ENCODE measurements around the gene NFKBIA.

Gene NFKBIA

GRCh38 chr14:35394326-35395013 is 10.1 kb downstream of the NFKBIA start:
- H3K4me3 ChIP-seq (ENCODE audit: low read length): no peak overlapping the region
- no peak overlapping the region for H3K27ac ChIP-seq (ENCODE audit: low read depth, low read length)
- no peaks in the 10 kb centered on the region for H3K4me1 ChIP-seq (ENCODE audit: control insufficient read depth, insufficient read depth, low read length)
- H3K36me3 ChIP-seq (ENCODE audit: control insufficient read depth, insufficient read depth, low read length): no peaks in the 10 kb centered on the region
- no peaks in the 10 kb centered on the region for H3K27me3 ChIP-seq (ENCODE audit: control insufficient read depth, insufficient read depth, low read length)
- H3K9ac ChIP-seq (ENCODE audit: low read length): no peak overlapping the region

DNA sequence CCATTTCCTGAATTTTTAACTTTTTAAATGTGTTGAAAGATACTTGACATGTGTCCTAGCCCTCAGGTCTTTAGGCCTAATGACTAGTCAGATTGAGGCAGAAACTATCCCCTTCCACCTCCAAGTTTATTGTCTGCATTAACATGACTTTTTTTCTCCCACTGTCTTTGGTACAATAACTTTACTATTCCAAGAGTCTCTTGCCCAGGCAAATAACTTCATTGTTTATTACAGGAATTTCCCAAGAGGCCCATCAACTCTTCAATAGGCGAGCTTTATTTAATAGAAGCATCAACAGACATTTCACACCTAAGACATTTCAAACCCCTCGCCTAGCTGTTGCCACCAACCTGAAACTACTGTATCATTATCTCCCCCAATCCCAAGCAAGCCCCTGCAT is 10.7 kb downstream of the NFKBIA start:
- Histone ChIP-seq H3K9ac (ENCODE audit: low read length) (no peak overlapping the region), H3K27ac (ENCODE audit: low read depth, low read length) (no peak overlapping the region), H3K4me1 (ENCODE audit: control insufficient read depth, insufficient read depth, low read length) (no peaks in the 10 kb centered on the region), H3K4me3 (ENCODE audit: low read length) (no peak overlapping the region), H3K27me3 (ENCODE audit: control insufficient read depth, insufficient read depth, low read length) (no peaks in the 10 kb centered on the region), H3K36me3 (ENCODE audit: control insufficient read depth, insufficient read depth, low read length) (no peaks in the 10 kb centered on the region)

DNA sequence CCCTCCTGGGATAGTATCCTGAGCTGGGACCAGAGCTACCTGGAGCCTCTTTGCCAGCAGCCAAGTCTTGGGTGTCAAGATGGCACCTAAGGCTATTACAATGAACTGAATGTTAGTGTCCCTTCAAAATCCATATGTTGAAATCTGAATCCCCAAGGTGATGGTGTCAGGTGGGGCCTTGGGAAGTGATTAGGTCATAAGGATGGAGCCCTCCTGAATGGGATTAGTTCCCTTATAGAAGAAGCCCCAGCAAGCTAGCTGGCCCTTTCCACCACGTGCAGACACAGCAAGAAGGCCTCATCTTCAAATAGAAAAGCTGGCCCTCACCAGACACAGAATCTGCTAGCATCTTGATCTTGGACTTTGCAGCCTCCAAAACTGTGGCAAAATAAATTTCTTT is 12.4 kb downstream of the NFKBIA start:
- Histone ChIP-seq H3K4me3 (ENCODE audit: low read length) (no peak overlapping the region), H3K27ac (ENCODE audit: low read depth, low read length) (no peak overlapping the region), H3K9ac (ENCODE audit: low read length) (no peak overlapping the region), H3K4me1 (ENCODE audit: control insufficient read depth, insufficient read depth, low read length) (no peaks in the 10 kb centered on the region), H3K27me3 (ENCODE audit: control insufficient read depth, insufficient read depth, low read length) (no peaks in the 10 kb centered on the region), H3K36me3 (ENCODE audit: control insufficient read depth, insufficient read depth, low read length) (no peaks in the 10 kb centered on the region)

GRCh38 chr14:35391388-35391710 is 13.2 kb downstream of the NFKBIA start:
- no peak overlapping the region for H3K4me3 ChIP-seq (ENCODE audit: low read length)
- no peak overlapping the region for H3K9ac ChIP-seq (ENCODE audit: low read length)
- no peaks in the 10 kb centered on the region for H3K27me3 ChIP-seq (ENCODE audit: control insufficient read depth, insufficient read depth, low read length)
- peaks cover 5% of the 10 kb centered on the region for H3K4me1 ChIP-seq (ENCODE audit: control insufficient read depth, insufficient read depth, low read length)
- H3K36me3 ChIP-seq (ENCODE audit: control insufficient read depth, insufficient read depth, low read length): no peaks in the 10 kb centered on the region
- H3K27ac ChIP-seq (ENCODE audit: low read depth, low read length): no peak overlapping the region

DNA sequence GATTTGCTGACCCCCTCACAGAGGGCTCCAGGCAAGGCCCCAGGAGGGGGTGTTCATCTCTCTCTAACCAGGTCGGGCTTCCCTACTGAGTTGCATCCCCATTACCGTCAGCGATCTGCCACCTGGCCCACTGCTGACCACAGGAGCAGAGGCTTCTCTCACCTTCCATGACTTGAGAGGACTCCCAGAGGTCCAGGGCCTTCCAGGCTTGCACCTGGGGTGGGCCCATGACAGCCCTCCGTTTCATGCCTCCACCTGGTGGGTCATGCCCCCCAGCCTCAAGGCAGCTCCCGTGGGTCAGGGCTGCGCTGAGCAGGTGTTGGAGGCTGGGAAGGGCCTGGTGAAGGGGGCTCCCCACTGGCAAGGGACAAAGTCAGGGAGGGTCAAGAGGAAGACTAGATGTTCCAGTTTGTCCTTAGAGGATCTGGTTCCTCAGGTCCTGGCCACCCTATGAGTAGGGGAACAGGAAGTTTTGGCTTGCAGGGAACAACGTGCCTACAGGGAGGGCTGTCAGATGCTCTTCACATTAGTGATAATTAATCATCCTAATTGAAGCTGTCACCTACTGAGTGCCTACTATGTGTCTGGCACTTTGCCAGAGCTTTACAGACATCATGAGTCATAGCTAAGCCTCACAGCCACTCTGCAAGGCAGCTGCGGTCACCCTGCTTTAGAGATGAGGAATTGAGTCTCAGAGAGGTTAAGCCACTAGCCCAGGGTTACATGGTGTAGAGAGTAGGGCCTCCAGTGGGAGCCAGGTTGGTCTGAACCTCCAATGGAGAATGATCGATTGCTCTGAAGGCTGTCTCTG is 13.8 kb downstream of the NFKBIA start:
- Histone ChIP-seq H3K27ac (ENCODE audit: low read depth, low read length) (no peak overlapping the region), H3K4me3 (ENCODE audit: low read length) (no peak overlapping the region), H3K36me3 (ENCODE audit: control insufficient read depth, insufficient read depth, low read length) (no peaks in the 10 kb centered on the region), H3K4me1 (ENCODE audit: control insufficient read depth, insufficient read depth, low read length) (peaks cover 10% of the 10 kb centered on the region), H3K9ac (ENCODE audit: low read length) (no peak overlapping the region), H3K27me3 (ENCODE audit: control insufficient read depth, insufficient read depth, low read length) (no peaks in the 10 kb centered on the region)

- Histone ChIP-seq H3K4me1 (ENCODE audit: control insufficient read depth, insufficient read depth, low read length) (peaks cover 20% of the 10 kb centered on the region), H3K4me3 (ENCODE audit: low read length) (no peak overlapping the region), H3K27me3 (ENCODE audit: control insufficient read depth, insufficient read depth, low read length) (no peaks in the 10 kb centered on the region), H3K9ac (ENCODE audit: low read length) (no peak overlapping the region), H3K27ac (ENCODE audit: low read depth, low read length) (no peak overlapping the region), H3K36me3 (ENCODE audit: control insufficient read depth, insufficient read depth, low read length) (no peaks in the 10 kb centered on the region)
Measured at GRCh38 chr14:35389315-35389667, 15.3 kb downstream of the NFKBIA start.

DNA sequence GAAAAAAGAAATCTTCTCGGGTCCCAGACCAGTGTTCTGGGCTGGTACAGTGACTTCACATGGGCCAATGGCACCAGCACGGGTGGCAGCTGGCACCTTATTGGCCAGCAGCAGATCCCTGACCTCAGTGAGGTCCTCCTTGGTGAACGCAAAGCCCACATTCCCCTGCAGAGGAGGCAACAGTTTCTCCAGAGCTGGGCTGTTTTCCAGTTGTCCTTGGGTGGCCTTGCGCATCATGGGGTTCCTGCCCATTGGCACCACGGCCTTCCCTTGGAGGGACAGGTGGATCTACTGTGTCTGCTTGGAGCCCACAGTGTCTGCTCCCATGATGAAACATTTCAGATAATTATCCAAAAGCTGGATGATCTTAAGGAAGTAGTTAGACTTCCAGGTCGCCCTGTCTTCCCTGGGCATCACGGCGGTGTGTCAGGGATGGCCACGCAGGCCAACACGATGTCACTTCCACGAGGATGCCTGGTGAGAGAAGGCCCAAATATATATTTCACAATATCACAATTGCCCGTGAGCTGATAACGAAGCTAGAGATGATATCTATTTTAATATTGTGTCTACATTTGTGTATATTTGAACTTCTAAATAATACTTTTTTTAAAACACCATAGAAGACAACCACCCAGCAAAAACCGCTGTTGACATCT is 15.8 kb downstream of the NFKBIA start:
- no peak overlapping the region for H3K4me3 ChIP-seq (ENCODE audit: low read length)
- no peak overlapping the region for H3K27ac ChIP-seq (ENCODE audit: low read depth, low read length)
- H3K4me1 ChIP-seq (ENCODE audit: control insufficient read depth, insufficient read depth, low read length): peaks cover 25% of the 10 kb centered on the region

DNA sequence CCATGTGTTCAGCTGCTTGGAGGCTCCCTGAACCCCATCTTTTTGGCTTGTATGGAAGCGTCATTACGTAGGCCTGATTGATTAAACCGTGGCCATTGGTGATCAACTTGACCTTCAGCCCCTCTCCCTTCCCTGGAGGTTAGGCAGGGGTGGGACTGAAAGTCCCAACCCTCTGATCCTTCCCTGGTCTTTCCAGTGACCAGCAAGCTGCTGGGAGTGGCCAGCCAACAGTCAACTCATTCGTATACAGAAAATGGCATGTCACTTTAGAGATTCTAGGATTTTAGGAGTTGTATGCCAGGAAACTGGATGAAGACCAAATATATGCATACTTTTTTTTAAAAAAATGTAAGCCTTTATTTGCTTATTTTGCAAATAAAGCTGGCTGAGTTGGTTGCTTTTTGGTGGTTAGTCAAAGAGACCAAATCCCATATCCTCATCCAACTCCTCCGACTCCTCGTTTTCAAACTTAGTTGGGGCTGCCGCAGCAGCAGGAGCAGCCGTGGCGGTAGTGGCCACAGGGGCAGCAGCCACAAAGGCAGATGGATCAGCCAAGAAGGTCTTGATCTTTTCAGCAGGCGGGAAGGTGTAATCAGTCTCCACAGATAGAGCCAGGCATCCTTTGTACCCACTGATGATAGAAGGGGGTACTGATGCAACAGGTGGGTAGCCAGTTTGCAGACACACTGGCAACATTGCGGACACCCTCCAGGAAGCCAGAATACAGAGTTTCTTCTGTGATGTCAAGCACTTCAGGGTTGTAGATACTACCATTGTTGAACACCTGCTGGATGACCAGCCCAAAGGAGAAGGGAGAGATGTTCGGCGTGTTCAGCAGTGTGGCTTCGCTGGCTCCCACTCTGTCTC is 16.6 kb downstream of the NFKBIA start:
- Histone ChIP-seq H3K9ac (ENCODE audit: low read length) (no peak overlapping the region), H3K36me3 (ENCODE audit: control insufficient read depth, insufficient read depth, low read length) (no peaks in the 10 kb centered on the region), H3K27ac (ENCODE audit: low read depth, low read length) (peak overlapping the region; percentile 94), H3K27me3 (ENCODE audit: control insufficient read depth, insufficient read depth, low read length) (no peaks in the 10 kb centered on the region), H3K4me1 (ENCODE audit: control insufficient read depth, insufficient read depth, low read length) (peaks cover 29% of the 10 kb centered on the region), H3K4me3 (ENCODE audit: low read length) (no peak overlapping the region)

More for the DNA sequence above, 15.8 kb downstream of the NFKBIA start:
- H3K36me3 ChIP-seq (ENCODE audit: control insufficient read depth, insufficient read depth, low read length): no peaks in the 10 kb centered on the region
- no peaks in the 10 kb centered on the region for H3K27me3 ChIP-seq (ENCODE audit: control insufficient read depth, insufficient read depth, low read length)
- H3K9ac ChIP-seq (ENCODE audit: low read length): no peak overlapping the region

- Histone ChIP-seq H3K9ac (ENCODE audit: low read length) (no peak overlapping the region), H3K4me3 (ENCODE audit: low read length) (no peak overlapping the region), H3K27ac (ENCODE audit: low read depth, low read length) (peak overlapping the region; percentile 94), H3K36me3 (ENCODE audit: control insufficient read depth, insufficient read depth, low read length) (no peaks in the 10 kb centered on the region), H3K27me3 (ENCODE audit: control insufficient read depth, insufficient read depth, low read length) (no peaks in the 10 kb centered on the region), H3K4me1 (ENCODE audit: control insufficient read depth, insufficient read depth, low read length) (peaks cover 29% of the 10 kb centered on the region)
Measured at GRCh38 chr14:35387219-35387618, 17.3 kb downstream of the NFKBIA start.

GRCh38 chr14:35386673-35387125 is 17.9 kb downstream of the NFKBIA start:
- Histone ChIP-seq H3K4me1 (ENCODE audit: control insufficient read depth, insufficient read depth, low read length) (peaks cover 29% of the 10 kb centered on the region), H3K4me3 (ENCODE audit: low read length) (no peak overlapping the region), H3K27me3 (ENCODE audit: control insufficient read depth, insufficient read depth, low read length) (no peaks in the 10 kb centered on the region), H3K9ac (ENCODE audit: low read length) (no peak overlapping the region), H3K27ac (ENCODE audit: low read depth, low read length) (peak overlapping the region; percentile 94), H3K36me3 (ENCODE audit: control insufficient read depth, insufficient read depth, low read length) (no peaks in the 10 kb centered on the region)

GRCh38 chr14:35385042-35385839 is 19.3 kb downstream of the NFKBIA start:
- H3K27me3 ChIP-seq (ENCODE audit: control insufficient read depth, insufficient read depth, low read length): no peaks in the 10 kb centered on the region
- peak overlapping the region; percentile 94 for H3K27ac ChIP-seq (ENCODE audit: low read depth, low read length)
- H3K9ac ChIP-seq (ENCODE audit: low read length): no peak overlapping the region
- H3K36me3 ChIP-seq (ENCODE audit: control insufficient read depth, insufficient read depth, low read length): no peaks in the 10 kb centered on the region
- peak overlapping the region; percentile 34 for H3K4me3 ChIP-seq (ENCODE audit: low read length)
- H3K4me1 ChIP-seq (ENCODE audit: control insufficient read depth, insufficient read depth, low read length): peaks cover 29% of the 10 kb centered on the region

Data from rectal smooth muscle tissue (tissue), 1 donor.